KMS-11 (cell line): ENCODE measurements around the gene GRK5.
A peak's percentile ranks its signal among the peaks of the same experiment; 100 is the strongest.

ENCODE experiments used
- H2AFZ ChIP-seq: fragments of 200-600 bp; sonication (generic); 2 replicates; pipeline ENCODE4 v1.6.1; 2016; ENCODE audit warnings: antibody characterized with exemption, mixed run types, low read depth
- H3K27ac ChIP-seq: fragments of 200-600 bp; sonication (generic); 2 replicates; pipeline ENCODE4 v1.6.1; 2016; ENCODE audit warnings: mild to moderate bottlenecking, mixed run types
- H3K27me3 ChIP-seq: fragments of 200-600 bp; sonication (generic); 2 replicates; pipeline ENCODE4 v1.6.1; 2017; ENCODE audit warnings: mild to moderate bottlenecking, low read depth, mixed run types, moderate library complexity; ENCODE audit not compliant: insufficient read depth
- H3K36me3 ChIP-seq: fragments of 200-600 bp; sonication (generic); 2 replicates; pipeline ENCODE4 v1.6.1; 2017; ENCODE audit warnings: mild to moderate bottlenecking, mixed run types; ENCODE audit not compliant: insufficient read depth
- H3K4me1 ChIP-seq: fragments of 200-600 bp; sonication (generic); 2 replicates; pipeline ENCODE4 v1.6.1; 2016; ENCODE audit warnings: mild to moderate bottlenecking, low read depth, mixed run types; ENCODE audit not compliant: poor library complexity, severe bottlenecking
- H3K4me2 ChIP-seq: fragments of 200-600 bp; sonication (generic); 2 replicates; pipeline ENCODE4 v1.7.0; 2016; ENCODE audit warnings: mild to moderate bottlenecking, mixed run types
- H3K4me3 ChIP-seq: fragments of 200-600 bp; sonication (generic); IDR thresholded peaks from 2 replicates; pipeline ENCODE4 v1.6.1; 2017; ENCODE audit warnings: low read depth, low read length, mixed read lengths; ENCODE audit not compliant: insufficient read depth
- H3K79me2 ChIP-seq: fragments of 200-600 bp; sonication (generic); 2 replicates; pipeline ENCODE4 v1.6.1; 2016; ENCODE audit warnings: low read depth, mixed run types; ENCODE audit not compliant: insufficient read depth
- H3K9ac ChIP-seq: fragments of 200-600 bp; sonication (generic); 2 replicates; pipeline ENCODE4 v1.6.1; 2016; ENCODE audit warnings: mild to moderate bottlenecking, mixed run types
- H4K20me1 ChIP-seq: fragments of 200-600 bp; sonication (generic); 2 replicates; pipeline ENCODE4 v1.6.1; 2016; ENCODE audit warnings: mild to moderate bottlenecking, mixed run types; ENCODE audit not compliant: insufficient read depth
- TF ChIP-seq, protein P1 (sequence below): fragments of 200-600 bp; sonication (generic); conservative IDR thresholded peaks from 2 replicates; pipeline ENCODE4 v1.6.1; 2017; ENCODE audit warnings: low read depth, mild to moderate bottlenecking, antibody characterized with exemption, low read length, moderate library complexity, mixed read lengths

Gene GRK5

DNA sequence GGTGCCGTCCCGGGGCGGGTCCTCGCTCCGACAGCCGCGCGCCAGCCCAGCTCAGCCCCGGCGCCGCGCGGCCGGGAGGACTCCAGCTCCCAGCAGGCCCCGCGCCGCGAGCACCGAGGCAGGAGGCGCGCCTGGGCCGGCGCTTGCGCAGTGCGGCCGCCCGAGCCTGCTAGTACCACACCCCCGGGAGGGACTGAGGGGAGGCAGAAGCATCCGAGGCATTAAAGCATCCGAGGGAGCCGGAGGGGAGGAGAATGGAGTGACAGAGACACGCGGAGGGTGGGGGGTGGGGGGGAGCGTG lies at the start of gene GRK5:
Gene GRK5 (plus strand): TSS at position 206 of the 301 bp plus-strand sequence. CDS start 347 bp downstream, outside the sequence.
- H3K4me3 ChIP-seq: no peak within 1 kb of the TSS
- H2AFZ ChIP-seq: peak within 1 kb of the TSS; percentile 70
- peak within 1 kb of the TSS; percentile 88 for H3K9ac ChIP-seq
- peak within 1 kb of the TSS; percentile 75 for H3K27ac ChIP-seq
- H3K4me2 ChIP-seq: peak within 1 kb of the TSS; percentile 69
- no peaks in the 10 kb centered on the region for H3K36me3 ChIP-seq
- H3K27me3 ChIP-seq: peaks cover 19% of the 10 kb centered on the region
- TF ChIP-seq, protein P1, sequence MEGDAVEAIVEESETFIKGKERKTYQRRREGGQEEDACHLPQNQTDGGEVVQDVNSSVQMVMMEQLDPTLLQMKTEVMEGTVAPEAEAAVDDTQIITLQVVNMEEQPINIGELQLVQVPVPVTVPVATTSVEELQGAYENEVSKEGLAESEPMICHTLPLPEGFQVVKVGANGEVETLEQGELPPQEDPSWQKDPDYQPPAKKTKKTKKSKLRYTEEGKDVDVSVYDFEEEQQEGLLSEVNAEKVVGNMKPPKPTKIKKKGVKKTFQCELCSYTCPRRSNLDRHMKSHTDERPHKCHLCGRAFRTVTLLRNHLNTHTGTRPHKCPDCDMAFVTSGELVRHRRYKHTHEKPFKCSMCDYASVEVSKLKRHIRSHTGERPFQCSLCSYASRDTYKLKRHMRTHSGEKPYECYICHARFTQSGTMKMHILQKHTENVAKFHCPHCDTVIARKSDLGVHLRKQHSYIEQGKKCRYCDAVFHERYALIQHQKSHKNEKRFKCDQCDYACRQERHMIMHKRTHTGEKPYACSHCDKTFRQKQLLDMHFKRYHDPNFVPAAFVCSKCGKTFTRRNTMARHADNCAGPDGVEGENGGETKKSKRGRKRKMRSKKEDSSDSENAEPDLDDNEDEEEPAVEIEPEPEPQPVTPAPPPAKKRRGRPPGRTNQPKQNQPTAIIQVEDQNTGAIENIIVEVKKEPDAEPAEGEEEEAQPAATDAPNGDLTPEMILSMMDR: no peak
- no peaks in the 10 kb centered on the region for H3K79me2 ChIP-seq
- peaks cover 27% of the 10 kb centered on the region for H3K4me1 ChIP-seq
- H4K20me1 ChIP-seq: no peaks in the 10 kb centered on the region

DNA sequence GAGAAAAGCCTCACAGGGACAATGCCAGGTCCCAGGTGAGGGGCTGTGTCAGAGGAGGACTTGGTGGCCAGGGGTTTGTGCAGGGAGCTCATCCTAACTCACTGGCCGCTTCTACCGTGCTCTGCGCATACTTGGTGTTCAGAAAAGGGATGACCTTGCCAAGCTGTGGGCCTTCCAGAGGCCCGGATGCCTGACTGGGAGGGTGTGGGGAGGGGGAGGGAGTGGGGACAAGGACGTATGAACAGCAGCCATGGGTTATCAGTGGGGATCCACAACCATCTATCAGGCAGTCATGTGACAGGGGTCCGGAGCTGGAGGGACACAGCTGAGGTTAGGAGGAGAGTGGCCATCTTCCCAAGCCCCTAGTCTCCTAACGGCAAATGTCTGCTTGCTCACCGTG lies 48.0 kb upstream of the GRK5 start:
- peaks cover 2% of the 10 kb centered on the region; the same call in 1 of the 2 replicates for H3K79me2 ChIP-seq
- no peak overlapping the region for H2AFZ ChIP-seq
- H3K36me3 ChIP-seq: no peaks in the 10 kb centered on the region; the same call in 1 of the 2 replicates
- H3K27ac ChIP-seq: no peak overlapping the region
- H3K9ac ChIP-seq: no peak overlapping the region
- H3K4me2 ChIP-seq: no peak overlapping the region
- H4K20me1 ChIP-seq: no peaks in the 10 kb centered on the region
- no peaks in the 10 kb centered on the region for H3K27me3 ChIP-seq
- H3K4me3 ChIP-seq: no peak overlapping the region
- peaks cover 3% of the 10 kb centered on the region for H3K4me1 ChIP-seq
- TF ChIP-seq, protein P1: no peak

DNA sequence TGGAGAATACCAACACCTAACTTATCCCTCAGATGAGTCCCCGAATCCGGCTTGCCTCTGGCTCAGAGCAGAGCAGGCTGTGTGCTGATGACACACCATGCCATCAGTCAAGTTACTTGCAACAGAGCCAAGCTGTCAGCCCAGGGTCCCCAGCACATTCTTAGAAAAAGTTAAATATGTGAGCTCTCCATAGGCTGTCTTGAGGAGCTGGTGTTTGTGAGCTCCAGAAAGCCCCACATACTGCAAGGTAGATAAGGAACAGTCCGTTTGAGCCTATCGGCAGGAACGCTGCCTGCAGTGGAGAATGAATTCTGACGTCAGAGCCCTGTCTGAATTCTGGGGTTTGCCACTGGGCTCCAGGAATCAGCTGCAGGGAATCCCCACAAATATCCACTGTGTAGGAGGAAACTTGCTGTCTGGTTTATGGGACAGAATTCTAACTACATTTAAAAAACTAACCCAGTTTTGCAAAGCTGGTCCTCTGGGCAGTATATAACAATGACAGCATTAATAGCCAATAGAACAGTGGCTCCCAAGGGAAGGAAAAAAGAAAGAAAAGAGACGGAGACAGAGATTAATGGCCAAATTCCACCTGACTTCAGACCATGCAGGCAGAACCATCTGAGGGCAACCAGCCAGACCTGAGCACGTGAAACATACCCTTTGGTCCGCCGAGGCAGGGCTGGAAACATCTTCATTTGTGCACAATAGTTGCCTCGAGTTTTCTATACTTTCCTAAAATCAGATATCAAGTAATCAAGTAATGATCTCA lies 45.5 kb upstream of the GRK5 start:
- Histone ChIP-seq H3K4me3 (no peak overlapping the region), H3K27ac (no peak overlapping the region), H3K4me2 (no peak overlapping the region), H3K4me1 (peaks cover 13% of the 10 kb centered on the region), H3K27me3 (no peaks in the 10 kb centered on the region), H4K20me1 (no peaks in the 10 kb centered on the region), H3K36me3 (no peaks in the 10 kb centered on the region; the same call in 1 of the 2 replicates), H3K79me2 (peaks cover 9% of the 10 kb centered on the region; the same call in 1 of the 2 replicates), H2AFZ (no peak overlapping the region), H3K9ac (no peak overlapping the region)
- TF ChIP-seq, protein P1: no peak

DNA sequence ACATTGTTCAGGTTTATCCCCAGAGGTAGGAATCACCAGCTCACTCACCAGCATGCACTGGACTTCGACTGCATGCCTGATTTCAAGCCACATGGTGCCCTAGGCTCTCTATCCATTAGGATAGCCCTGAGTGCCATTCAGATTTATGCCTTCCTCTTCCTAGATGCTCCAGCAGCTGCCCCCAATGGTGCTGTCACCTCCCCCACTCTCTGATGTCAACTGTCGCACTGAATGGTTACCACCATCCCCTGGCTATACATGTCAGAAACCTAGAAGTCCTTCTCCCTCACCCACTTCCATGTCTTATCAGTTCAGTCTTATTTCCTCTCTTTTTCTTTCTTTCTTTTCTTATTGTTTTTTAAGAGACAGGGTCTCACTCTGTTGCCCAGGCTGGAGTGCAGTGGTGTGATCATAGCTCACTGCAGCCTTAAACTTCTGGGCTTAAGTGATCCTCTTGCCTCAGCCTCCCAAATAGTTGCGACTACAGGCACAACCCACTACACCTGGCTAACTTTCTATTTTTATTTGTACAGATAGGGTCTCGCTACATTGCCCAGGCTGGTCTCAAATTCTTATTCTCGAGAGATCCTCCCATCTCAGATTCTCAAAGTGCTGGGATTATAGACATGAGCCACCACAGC lies 44.8 kb upstream of the GRK5 start:
- Histone ChIP-seq H2AFZ (no peak overlapping the region), H3K27me3 (no peaks in the 10 kb centered on the region), H3K27ac (no peak overlapping the region), H3K4me2 (no peak overlapping the region), H3K79me2 (peaks cover 9% of the 10 kb centered on the region; the same call in 1 of the 2 replicates), H3K9ac (no peak overlapping the region), H3K4me1 (peaks cover 14% of the 10 kb centered on the region), H3K36me3 (no peaks in the 10 kb centered on the region; the same call in 1 of the 2 replicates), H3K4me3 (no peak overlapping the region), H4K20me1 (no peaks in the 10 kb centered on the region)
- TF ChIP-seq, protein P1: no peak
